OCI-LY1 (cell line): ENCODE measurements around the gene TRIOBP.
"Not testable (repeated sequence)": the region's sequence is repeated elsewhere in the genome, so short reads cannot be mapped to it uniquely, and the experiment has no call there.

Experiments
- H2AFZ ChIP-seq: fragments of 200-600 bp; sonication (generic), shearing (Covaris generic); 2 replicates; pipeline ENCODE4 v1.6.0; 2014; ENCODE audit warnings: antibody characterized with exemption, mild to moderate bottlenecking, low read length
- H3F3A ChIP-seq: fragments of 200-600 bp; sonication (generic), shearing (Covaris generic); 2 replicates; pipeline ENCODE4 v1.6.0; 2014; ENCODE audit warnings: mild to moderate bottlenecking, antibody characterized with exemption, low read length, moderate library complexity; ENCODE audit not compliant: insufficient read depth
- H3K27ac ChIP-seq: fragments of 200-600 bp; sonication (generic); 2 replicates; pipeline ENCODE4 v1.5.1; 2014; ENCODE audit warnings: low read length, mixed run types, mild to moderate bottlenecking, low read depth; ENCODE audit not compliant: poor library complexity, severe bottlenecking
- H3K27me3 ChIP-seq: fragments of 200-600 bp; sonication (generic); 2 replicates; pipeline ENCODE4 v1.6.0; 2014; ENCODE audit warnings: antibody characterized with exemption, mild to moderate bottlenecking, low read length, moderate library complexity; ENCODE audit not compliant: insufficient read depth
- H3K36me3 ChIP-seq: fragments of 200-600 bp; sonication (generic); 2 replicates; pipeline ENCODE4 v1.6.1; 2014; ENCODE audit warnings: mild to moderate bottlenecking, antibody characterized with exemption, low read length, moderate library complexity, mixed read lengths; ENCODE audit not compliant: insufficient read depth
- H3K4me1 ChIP-seq: fragments of 200-600 bp; sonication (generic); 2 replicates; pipeline ENCODE4 v1.5.1; 2014; ENCODE audit warnings: mild to moderate bottlenecking, low read length, moderate library complexity; ENCODE audit not compliant: insufficient read depth, severe bottlenecking
- H3K4me2 ChIP-seq: fragments of 200-600 bp; sonication (generic), shearing (Covaris generic); 2 replicates; pipeline ENCODE4 v1.6.1; 2014; ENCODE audit warnings: low read length
- H3K4me3 ChIP-seq: fragments of 200-600 bp; sonication (generic); 2 replicates; pipeline ENCODE4 v1.5.1; 2014; ENCODE audit warnings: low read length, low read depth, mild to moderate bottlenecking, mixed read lengths; ENCODE audit not compliant: poor library complexity, severe bottlenecking
- H3K79me2 ChIP-seq: fragments of 200-600 bp; shearing (Covaris generic); 2 replicates; pipeline ENCODE4 v1.6.1; 2016; ENCODE audit warnings: mixed run types, low read length, mixed read lengths; ENCODE audit not compliant: insufficient read depth
- H3K9ac ChIP-seq: fragments of 200-600 bp; sonication (generic), shearing (Covaris generic); 2 replicates; pipeline ENCODE4 v1.6.1; 2014; ENCODE audit warnings: mild to moderate bottlenecking, low read length, mixed read lengths
- H3K9me2 ChIP-seq: fragments of 200-600 bp; sonication (generic), shearing (Covaris generic); 2 replicates; pipeline ENCODE4 v1.6.1; 2014; ENCODE audit warnings: low read depth, mild to moderate bottlenecking, low read length, mixed read lengths
- H3K9me3 ChIP-seq: fragments of 200-600 bp; shearing (Covaris generic); 2 replicates; pipeline ENCODE4 v1.6.1; 2014; ENCODE audit warnings: low read length, mixed read lengths
- H4K20me1 ChIP-seq: fragments of 200-600 bp; sonication (generic), shearing (Covaris generic); 2 replicates; pipeline ENCODE4 v1.6.0; 2016; ENCODE audit warnings: mild to moderate bottlenecking, low read length; ENCODE audit not compliant: insufficient read depth
- EZH2 ChIP-seq: fragments of 200-600 bp; sonication (generic), shearing (Covaris generic); IDR thresholded peaks from 2 replicates; pipeline ENCODE4 v1.8.0; 2017; ENCODE audit warnings: borderline replicate concordance, mixed run types, mild to moderate bottlenecking, antibody characterized with exemption, low read length, moderate library complexity, mixed read lengths
- TF ChIP-seq, protein P1 (sequence below): fragments of 200-600 bp; sonication (generic), shearing (Covaris generic); IDR thresholded peaks from 2 replicates; pipeline ENCODE4 v1.5.1; 2017; ENCODE audit warnings: mild to moderate bottlenecking, antibody characterized with exemption, low read length, moderate library complexity, mixed read lengths

TRIOBP gene

DNA sequence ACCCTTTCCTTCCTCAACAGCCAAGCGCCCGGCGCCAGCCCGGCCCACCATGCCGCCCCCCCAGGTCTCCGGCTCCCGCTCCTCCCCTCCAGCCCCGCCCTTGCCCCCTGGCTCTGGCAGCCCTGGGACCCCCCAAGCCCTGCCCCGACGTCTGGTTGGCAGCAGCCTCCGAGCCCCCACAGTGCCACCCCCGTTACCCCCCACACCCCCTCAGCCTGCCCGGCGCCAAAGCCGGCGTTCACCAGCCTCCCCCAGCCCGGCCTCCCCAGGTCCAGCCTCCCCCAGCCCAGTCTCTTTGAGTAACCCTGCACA is 41.6 kb upstream of the TRIOBP start:
- H3K9me3 ChIP-seq = no peaks in the 10 kb centered on the region
- H3K4me2 ChIP-seq = no peak overlapping the region
- H3K27me3 ChIP-seq = no peaks in the 10 kb centered on the region
- no peak overlapping the region for H3K4me3 ChIP-seq
- H3K36me3 ChIP-seq = peaks cover 31% of the 10 kb centered on the region
- H3K4me1 ChIP-seq = peaks cover 14% of the 10 kb centered on the region
- H3K9ac ChIP-seq = no peak overlapping the region
- H3F3A ChIP-seq = no peaks in the 10 kb centered on the region
- no peak overlapping the region for H2AFZ ChIP-seq
- no peak overlapping the region for H3K27ac ChIP-seq
- H3K9me2 ChIP-seq = no peaks in the 10 kb centered on the region
- TF ChIP-seq, protein P1, sequence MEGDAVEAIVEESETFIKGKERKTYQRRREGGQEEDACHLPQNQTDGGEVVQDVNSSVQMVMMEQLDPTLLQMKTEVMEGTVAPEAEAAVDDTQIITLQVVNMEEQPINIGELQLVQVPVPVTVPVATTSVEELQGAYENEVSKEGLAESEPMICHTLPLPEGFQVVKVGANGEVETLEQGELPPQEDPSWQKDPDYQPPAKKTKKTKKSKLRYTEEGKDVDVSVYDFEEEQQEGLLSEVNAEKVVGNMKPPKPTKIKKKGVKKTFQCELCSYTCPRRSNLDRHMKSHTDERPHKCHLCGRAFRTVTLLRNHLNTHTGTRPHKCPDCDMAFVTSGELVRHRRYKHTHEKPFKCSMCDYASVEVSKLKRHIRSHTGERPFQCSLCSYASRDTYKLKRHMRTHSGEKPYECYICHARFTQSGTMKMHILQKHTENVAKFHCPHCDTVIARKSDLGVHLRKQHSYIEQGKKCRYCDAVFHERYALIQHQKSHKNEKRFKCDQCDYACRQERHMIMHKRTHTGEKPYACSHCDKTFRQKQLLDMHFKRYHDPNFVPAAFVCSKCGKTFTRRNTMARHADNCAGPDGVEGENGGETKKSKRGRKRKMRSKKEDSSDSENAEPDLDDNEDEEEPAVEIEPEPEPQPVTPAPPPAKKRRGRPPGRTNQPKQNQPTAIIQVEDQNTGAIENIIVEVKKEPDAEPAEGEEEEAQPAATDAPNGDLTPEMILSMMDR = no peak
- no peak for TF ChIP-seq EZH2
- H4K20me1 ChIP-seq = no peaks in the 10 kb centered on the region
- peaks cover 12% of the 10 kb centered on the region for H3K79me2 ChIP-seq

- H3K27me3 ChIP-seq, H2AFZ ChIP-seq, H3K9me2 ChIP-seq, H3K4me3 ChIP-seq, H3K9ac ChIP-seq, H4K20me1 ChIP-seq, H3K4me2 ChIP-seq, H3F3A ChIP-seq, H3K9me3 ChIP-seq: not testable (repeated sequence)
- peak overlapping the region; percentile 65 for H3K27ac ChIP-seq
- peaks cover 28% of the 10 kb centered on the region for H3K36me3 ChIP-seq
- peaks cover 28% of the 10 kb centered on the region for H3K4me1 ChIP-seq
- H3K79me2 ChIP-seq = peaks cover 26% of the 10 kb centered on the region
Observed at GRCh38 chr22:37656583-37656982, 40.3 kb upstream of the TRIOBP start.

DNA sequence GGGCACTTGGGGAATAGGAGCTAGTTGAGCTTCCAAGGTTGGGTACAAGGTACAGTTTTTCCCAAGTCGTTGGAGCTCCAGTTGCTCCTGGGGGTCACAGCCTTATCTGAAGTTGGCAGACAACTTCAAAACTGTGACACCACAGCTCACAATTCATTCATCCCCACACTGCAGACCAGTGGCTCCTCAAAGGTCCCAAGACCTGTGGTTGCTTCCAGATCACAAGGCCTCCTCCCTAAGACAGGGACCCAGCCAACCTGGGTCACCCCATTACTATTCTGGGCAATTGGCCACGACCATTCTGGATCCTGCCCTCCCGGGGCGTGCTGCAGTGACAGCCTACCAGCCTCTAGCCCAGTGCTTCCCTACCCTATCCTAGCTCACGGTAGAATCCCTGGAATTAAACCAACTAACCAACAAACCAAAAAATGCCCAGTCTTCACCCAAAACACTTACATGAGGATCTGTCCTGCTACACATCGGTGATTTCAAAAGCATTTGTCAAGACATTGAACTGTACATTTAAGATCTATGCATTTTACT is 39.2 kb upstream of the TRIOBP start:
- peak overlapping the region; percentile 91 for H3K27ac ChIP-seq
- TF ChIP-seq EZH2 = no peak
- TF ChIP-seq, protein P1 = no peak
- H3K27me3 ChIP-seq = no peaks in the 10 kb centered on the region
- H3K4me1 ChIP-seq = peaks cover 39% of the 10 kb centered on the region
- H3K36me3 ChIP-seq = peaks cover 28% of the 10 kb centered on the region; the same call in 1 of the 2 replicates
- H3K4me2 ChIP-seq = peak overlapping the region; percentile 93
- H4K20me1 ChIP-seq = no peaks in the 10 kb centered on the region
- no peaks in the 10 kb centered on the region for H3K9me2 ChIP-seq
- H2AFZ ChIP-seq = no peak overlapping the region
- H3K79me2 ChIP-seq = peaks cover 36% of the 10 kb centered on the region
- H3F3A ChIP-seq = no peaks in the 10 kb centered on the region
- H3K9me3 ChIP-seq = no peaks in the 10 kb centered on the region
- H3K4me3 ChIP-seq = peak overlapping the region; percentile 82
- H3K9ac ChIP-seq = peak overlapping the region; percentile 77
